IMR-90 (cell line): ENCODE data around the gene NDUFB7. TPM values are rescaled to one million over a fixed set of nuclear protein-coding genes. Genes with fewer than 3 reads are reported as not detected.

Experiments used
- ATAC-seq: fragments of 200-7000 bp; cut with Tn5 transposase; 2 replicates; pipeline ENCODE4 v1.9.1; 2020; ENCODE audit warnings: low read depth, mild to moderate bottlenecking, moderate library complexity
- BruUV-seq: library from RNA; stranded (reverse); fragments of 400-500 nt; replicated peaks from 2 replicates; lab custom pipeline; 2021; lab: Mats Ljungman, UMichigan
- CTCF ChIA-PET: fragments of 300-600 bp; formaldehyde crosslinking; extraction: SDS; loops from one replicate; lab custom pipeline; 2021; ENCODE audit warnings: antibody characterized with exemption; lab: Yijun Ruan, JAX
- POLR2A ChIA-PET: fragments of 300-600 bp; sonication (Branson Sonifier 250); formaldehyde crosslinking; loops from one replicate; lab custom pipeline; 2022; ENCODE audit warnings: antibody characterized with exemption; ENCODE audit not compliant: unreplicated experiment; lab: Charles Lee
- DNase-seq: peaks from one replicate; pipeline ENCODE4 v3.0.0; 2013
- H2AFZ ChIP-seq: replicated peaks from 2 replicates; pipeline ENCODE3; 2013; ENCODE audit warnings: low read length, mild to moderate bottlenecking; ENCODE audit not compliant: poor library complexity
- H2AK5ac ChIP-seq: 2 replicates; pipeline ENCODE4 v1.6.1; 2013; ENCODE audit warnings: low read depth, low read length, inconsistent platforms
- H2AK9ac ChIP-seq: replicated peaks from 2 replicates; pipeline ENCODE3; 2013; ENCODE audit warnings: mild to moderate bottlenecking, low read depth, low read length, moderate library complexity; ENCODE audit not compliant: poor library complexity
- H2BK120ac ChIP-seq: 2 replicates; pipeline ENCODE4 v1.6.1; 2013; ENCODE audit warnings: low read depth, low read length, inconsistent platforms
- H2BK15ac ChIP-seq: 3 replicates; pipeline ENCODE4 v1.6.1; 2013; ENCODE audit warnings: low read depth, low read length, inconsistent platforms
- H2BK20ac ChIP-seq: 2 replicates; pipeline ENCODE4 v1.6.1; 2013; ENCODE audit warnings: low read depth, mild to moderate bottlenecking, inconsistent platforms, low read length, moderate library complexity
- H2BK5ac ChIP-seq: 2 replicates; pipeline ENCODE4 v1.6.1; 2013; ENCODE audit warnings: mild to moderate bottlenecking, low read depth, low read length, inconsistent platforms; ENCODE audit not compliant: poor library complexity, severe bottlenecking
- H3K14ac ChIP-seq: replicated peaks from 2 replicates; pipeline ENCODE4 v1.6.1; 2013; ENCODE audit warnings: low read depth, low read length, inconsistent platforms
- H3K18ac ChIP-seq: 2 replicates; pipeline ENCODE4 v1.6.1; 2013; ENCODE audit warnings: low read depth, low read length, control low read depth
- H3K23ac ChIP-seq: 2 replicates; pipeline ENCODE4 v1.6.1; 2013; ENCODE audit warnings: low read depth, low read length, inconsistent platforms
- H3K27ac ChIP-seq: 2 replicates; pipeline ENCODE4 v1.5.1; 2013; ENCODE audit warnings: mild to moderate bottlenecking, control low read depth, low read length; ENCODE audit not compliant: insufficient read depth
- H3K27me3 ChIP-seq: 2 replicates; pipeline ENCODE4 v1.6.1; 2013; ENCODE audit warnings: low read length; ENCODE audit not compliant: control insufficient read depth, insufficient read depth
- H3K36me3 ChIP-seq: 2 replicates; pipeline ENCODE4 v1.6.1; 2013; ENCODE audit warnings: low read length, mixed read lengths; ENCODE audit not compliant: control insufficient read depth, insufficient read depth
- H3K4ac ChIP-seq: 2 replicates; pipeline ENCODE4 v1.6.1; 2013; ENCODE audit warnings: low read depth, low read length, inconsistent platforms
- H3K4me1 ChIP-seq: 2 replicates; pipeline ENCODE4 v1.6.1; 2013; ENCODE audit warnings: low read length, mixed read lengths; ENCODE audit not compliant: control insufficient read depth, insufficient read depth
- H3K4me2 ChIP-seq: 2 replicates; pipeline ENCODE4 v1.6.1; 2013; ENCODE audit warnings: low read depth, mild to moderate bottlenecking, control low read depth, low read length, moderate library complexity
- H3K4me3 ChIP-seq: 2 replicates; pipeline ENCODE4 v1.5.1; 2013; ENCODE audit warnings: low read depth, mild to moderate bottlenecking, control low read depth, low read length, moderate library complexity; ENCODE audit not compliant: insufficient read depth
- H3K56ac ChIP-seq: 2 replicates; pipeline ENCODE4 v1.6.1; 2013; ENCODE audit warnings: low read length, inconsistent platforms; ENCODE audit not compliant: insufficient read depth; ENCODE audit errors: extremely low read depth
- H3K79me1 ChIP-seq, 2 experiments: 2 replicates each; pipeline ENCODE4 v1.6.1; 2013; ENCODE audit warnings: low read length in 2 of 2, inconsistent platforms in 1 of 2, low read depth in 1 of 2
- H3K9ac ChIP-seq: 2 replicates; pipeline ENCODE4 v1.6.1; 2013; ENCODE audit warnings: low read depth, low read length, control low read depth
- H3K9me1 ChIP-seq: 2 replicates; pipeline ENCODE4 v1.6.1; 2013; ENCODE audit warnings: low read length, inconsistent platforms; ENCODE audit not compliant: insufficient read depth
- H3K9me3 ChIP-seq: 2 replicates; pipeline ENCODE4 v1.6.1; 2013; ENCODE audit warnings: low read length; ENCODE audit not compliant: control insufficient read depth, insufficient read depth
- H4K20me1 ChIP-seq: 2 replicates; pipeline ENCODE4 v1.6.1; 2013; ENCODE audit warnings: low read length, inconsistent platforms; ENCODE audit not compliant: insufficient read depth
- H4K5ac ChIP-seq: 2 replicates; pipeline ENCODE4 v1.6.1; 2013; ENCODE audit warnings: mild to moderate bottlenecking, low read depth, low read length, control low read depth
- H4K8ac ChIP-seq, 2 experiments: 2 replicates each; pipeline ENCODE4 v1.6.1; 2013; ENCODE audit warnings: low read depth in 2 of 2, low read length in 2 of 2, control low read depth in 1 of 2, inconsistent platforms in 1 of 2
- H4K91ac ChIP-seq: 2 replicates; pipeline ENCODE4 v1.6.1; 2013; ENCODE audit warnings: low read depth, low read length, inconsistent platforms; ENCODE audit not compliant: insufficient read depth
- CEBPB ChIP-seq: IDR thresholded peaks from 2 replicates; pipeline ENCODE4 v1.6.1; 2012; ENCODE audit warnings: low read depth, low read length, improper control_type of control experiment
- CHD1 ChIP-seq: IDR thresholded peaks from 2 replicates; pipeline ENCODE4 v1.6.1; 2012; ENCODE audit warnings: low read depth, low read length, improper control_type of control experiment
- CTCF ChIP-seq: conservative IDR thresholded peaks from 2 replicates; pipeline ENCODE4 v1.5.1; 2012; ENCODE audit warnings: mild to moderate bottlenecking, low read depth, low read length, improper control_type of control experiment
- ELK1 ChIP-seq: fragments of 150-350 bp; IDR thresholded peaks from 2 replicates; pipeline ENCODE4 v1.6.1; 2016; ENCODE audit warnings: low read depth, mild to moderate bottlenecking, low read length, moderate library complexity, borderline replicate concordance
- FOS ChIP-seq: fragments of 150-350 bp; IDR thresholded peaks from 2 replicates; pipeline ENCODE4 v1.6.1; 2016; ENCODE audit warnings: low read depth, low read length
- MAZ ChIP-seq: IDR thresholded peaks from 2 replicates; pipeline ENCODE4 v1.6.1; 2012; ENCODE audit warnings: low read depth, mild to moderate bottlenecking, low read length, improper control_type of control experiment, moderate library complexity, borderline replicate concordance
- MXI1 ChIP-seq: IDR thresholded peaks from 2 replicates; pipeline ENCODE4 v1.6.1; 2012; ENCODE audit warnings: low read depth, mild to moderate bottlenecking, low read length, moderate library complexity, borderline replicate concordance
- NFE2L2 ChIP-seq: fragments of 150-350 bp; IDR thresholded peaks from 2 replicates; pipeline ENCODE4 v1.6.1; 2016; ENCODE audit warnings: low read depth, mild to moderate bottlenecking, low read length
- POLR2A ChIP-seq: IDR thresholded peaks from 2 replicates; pipeline ENCODE4 v1.6.1; 2012; ENCODE audit warnings: mild to moderate bottlenecking, low read depth, low read length
- RAD21 ChIP-seq: IDR thresholded peaks from 2 replicates; pipeline ENCODE4 v1.6.1; 2012; ENCODE audit warnings: low read length, improper control_type of control experiment
- RCOR1 ChIP-seq: IDR thresholded peaks from 2 replicates; pipeline ENCODE4 v1.6.1; 2012; ENCODE audit warnings: mild to moderate bottlenecking, low read length, improper control_type of control experiment; ENCODE audit not compliant: insufficient replicate concordance
- RFX5 ChIP-seq: IDR thresholded peaks from 2 replicates; pipeline ENCODE4 v1.8.0; 2012; ENCODE audit warnings: low read depth, mild to moderate bottlenecking, low read length, moderate library complexity
- SMC3 ChIP-seq: fragments of 150-350 bp; IDR thresholded peaks from 2 replicates; pipeline ENCODE4 v1.6.1; 2016; ENCODE audit warnings: low read depth, mild to moderate bottlenecking, antibody characterized with exemption, low read length, moderate library complexity
- USF2 ChIP-seq: fragments of 150-350 bp; IDR thresholded peaks from 2 replicates; pipeline ENCODE4 v1.6.1; 2017; ENCODE audit warnings: mild to moderate bottlenecking, antibody characterized with exemption, low read length, low read depth
- WGBS, 2 experiments: methylation state at CpG; one replicate each; pipeline versions ENCODE4 v1.1.5 to v1.1.7; 2013; ENCODE audit warnings: missing lambda C conversion rate in 2 of 2; ENCODE audit not compliant: insufficient read length in 1 of 2; ENCODE audit errors: extremely low coverage in 2 of 2; 5-methylcytosine and 5-hydroxymethylcytosine counted together
- dilution Hi-C: fragments of 300-500 bp; cut with HindIII; formaldehyde crosslinking; loops from one replicate; pipeline ENCODE4 v1.14.3; 2018; ENCODE audit warnings: low sequenced_read_pairs; ENCODE audit not compliant: unreplicated experiment
- in situ Hi-C: fragments of 300-500 bp; cut with MboI; formaldehyde crosslinking; loops from 3 replicates; pipeline ENCODE4 v1.14.3; 2019; ENCODE audit warnings: low sequenced_read_pairs, inconsistent platforms, mixed read lengths
- intact Hi-C: fragments of 100-400 bp; cut with micrococcal nuclease; formaldehyde crosslinking; loops from 2 replicates; pipeline ENCODE4 v1.10.0; 2022
- polyA plus RNA-seq, 3 experiments: library from polyadenylated mRNA; depleted of rRNA; stranded (reverse); fragments of >200 nt; gene quantifications; 2 replicates each; pipeline ENCODE4 v1.2.3, GENCODE V29; 2012; ENCODE audit warnings: low replicate concordance in 1 of 3
- total RNA-seq: library from RNA; depleted of rRNA; stranded (reverse); fragments of >200 nt; gene quantifications from 2 replicates; pipeline ENCODE4 v1.2.3, GENCODE V29; 2012

The NDUFB7 gene
- total and polyA plus RNA-seq, 2 of the 4 experiments (the other 2 are of a cell fraction) = 436 to 523 TPM

GRCh38 chr19:14517840-14518505, 53.9 kb downstream of the NDUFB7 start, which contains the start of gene DNAJB1:
Gene DNAJB1 (minus strand): TSS chr19:14518397. CDS start chr19:14518349, 48 bp downstream.
- no peak within 1 kb of the TSS for H2BK20ac ChIP-seq
- peak within 1 kb of the TSS; percentile 91 for H4K5ac ChIP-seq
- H3K23ac ChIP-seq = peak within 1 kb of the TSS; percentile 91
- H3K4me2 ChIP-seq = peak within 1 kb of the TSS; percentile 98
- ChIA-PET POLR2A (interaction anchor here (0.5 to 1.4 kb wide), 2 partner anchors 10 to 18 kb away, joined by 4 to 20 read pairs; no protein-coding TSS in a partner anchor), CTCF (interaction anchor here (0.7 kb wide), 1 partner anchor 8 kb away, joined by 3 read pairs; no protein-coding TSS in a partner anchor)
- H3K4me1 ChIP-seq = peaks cover 19% of the 10 kb centered on the region
- peaks cover 27% of the 10 kb centered on the region for H3K36me3 ChIP-seq
- peak within 1 kb of the TSS; percentile 99 for H2AK9ac ChIP-seq
- H3K14ac ChIP-seq = peak within 1 kb of the TSS; percentile 98
- H2BK120ac ChIP-seq = peak within 1 kb of the TSS; percentile 45
- BruUV-seq = no TSS peak
- H3K9ac ChIP-seq = peak within 1 kb of the TSS; percentile 87
- ATAC-seq = peak; percentile 80
- no peaks in the 10 kb centered on the region for H3K9me3 ChIP-seq
- H3K56ac ChIP-seq = peak within 1 kb of the TSS; percentile 84
- peak within 1 kb of the TSS; percentile 95 for H2AFZ ChIP-seq
- peak within 1 kb of the TSS; percentile 93 to 99 for H4K8ac ChIP-seq
- peak within 1 kb of the TSS; percentile 89 for H2BK5ac ChIP-seq
- H2AK5ac ChIP-seq = peak within 1 kb of the TSS; percentile 97
- WGBS, 2 experiments = 1% methylated on average over 25 of the region's 82 CpGs; no CpG with 5 or more reads in 1 of the 2 experiments
- intact Hi-C loops = no loop called here
- peak within 1 kb of the TSS; percentile 62 for H3K18ac ChIP-seq
- H3K27ac ChIP-seq = peak within 1 kb of the TSS; percentile 90
- peaks cover 23 to 48% of the 10 kb centered on the region in 2 experiments for H3K79me1 ChIP-seq
- H3K4ac ChIP-seq = peak within 1 kb of the TSS; percentile 93
- peak; percentile 64 for DNase-seq
- H2BK15ac ChIP-seq = peak within 1 kb of the TSS; percentile 41; the same call in 1 of the 3 replicates
- peaks cover 19% of the 10 kb centered on the region for H3K9me1 ChIP-seq
- H3K4me3 ChIP-seq = peak within 1 kb of the TSS; percentile 85
- peak within 1 kb of the TSS; percentile 84 for H4K91ac ChIP-seq
- H4K20me1 ChIP-seq = peaks cover 41% of the 10 kb centered on the region
- no peaks in the 10 kb centered on the region for H3K27me3 ChIP-seq
- dilution Hi-C loops = no loop called here
- in situ Hi-C loops = no loop called here
- no peak for TF ChIP-seq USF2
- no peak for TF ChIP-seq RFX5
- no peak for TF ChIP-seq RCOR1
- peak; percentile 10; the same call in 1 of the 2 replicates for TF ChIP-seq SMC3
- TF ChIP-seq CTCF = no peak
- peak; percentile 99 for TF ChIP-seq POLR2A
- TF ChIP-seq CHD1 = peak; percentile 95; the same call in 1 of the 2 replicates
- no peak; the same call in 1 of the 2 replicates for TF ChIP-seq MXI1
- no peak for TF ChIP-seq RAD21
- no peak for TF ChIP-seq FOS
- TF ChIP-seq NFE2L2 = no peak
- no peak for TF ChIP-seq ELK1
- no peak; the same call in 1 of the 2 replicates for TF ChIP-seq MAZ
- no peak for TF ChIP-seq CEBPB
